HepG2 (cell line): ENCODE results near the gene TMEM223. TPM values are rescaled to one million over a fixed set of nuclear protein-coding genes. Genes with fewer than 3 reads are reported as not detected.

Source experiments
- ARNT ChIP-seq: fragments of 450-650 bp; IDR thresholded peaks from 2 replicates; pipeline ENCODE4 v1.6.1; 2017
- EHMT2 ChIP-seq: fragments of 200-600 bp; sonication (generic); IDR thresholded peaks from 2 replicates; pipeline ENCODE4 v1.7.0; 2017; ENCODE audit warnings: antibody characterized with exemption, low read depth, low read length, borderline replicate concordance
- ELF3 ChIP-seq: IDR thresholded peaks from 2 replicates; pipeline ENCODE4 v1.6.1; 2016; ENCODE audit warnings: missing genetic modification reagents, missing compliant biosample characterization
- FIP1L1 ChIP-seq: fragments of 200-400 bp; formaldehyde crosslinking; IDR thresholded peaks from 2 replicates; pipeline ENCODE4 v1.6.1; 2018; ENCODE audit warnings: low read depth, mild to moderate bottlenecking, low read length, moderate library complexity, borderline replicate concordance; ENCODE audit not compliant: insufficient read depth
- HCFC1 ChIP-seq: fragments of 150-350 bp; IDR thresholded peaks from 2 replicates; pipeline ENCODE4 v1.6.1; 2014; ENCODE audit warnings: low read depth, low read length
- IKZF1 ChIP-seq: fragments of 450-650 bp; IDR thresholded peaks from 2 replicates; pipeline ENCODE4 v1.7.1; 2016
- KLF9 ChIP-seq: IDR thresholded peaks from 2 replicates; pipeline ENCODE4 v1.6.1; 2016; ENCODE audit warnings: low read depth
- MAZ ChIP-seq, 2 experiments: sonication (generic) in 1 of 2; formaldehyde crosslinking in 1 of 2; IDR thresholded peaks; 2 replicates each; pipeline versions ENCODE4 v1.5.0 to v1.6.1; 2012 to 2020; ENCODE audit warnings: low read depth in 2 of 2, mild to moderate bottlenecking in 2 of 2, borderline replicate concordance in 1 of 2, improper control_type of control experiment in 1 of 2, low read length in 1 of 2, missing genetic modification reagents in 1 of 2, moderate library complexity in 1 of 2
- NFIC ChIP-seq: IDR thresholded peaks from 2 replicates; pipeline ENCODE4 v1.6.1; 2012; ENCODE audit warnings: mild to moderate bottlenecking, low read length, inconsistent platforms
- NFKBIZ ChIP-seq: IDR thresholded peaks from 2 replicates; pipeline ENCODE4 v1.6.1; 2018; ENCODE audit warnings: missing genetic modification reagents, missing compliant biosample characterization
- PAWR ChIP-seq: sonication (generic); formaldehyde crosslinking; IDR thresholded peaks from 2 replicates; pipeline ENCODE4 v1.4.0; 2020; ENCODE audit warnings: missing genetic modification reagents, mild to moderate bottlenecking, borderline replicate concordance
- PBX3 ChIP-seq: sonication (generic); formaldehyde crosslinking; IDR thresholded peaks from 2 replicates; pipeline ENCODE4 v1.8.1; 2023; ENCODE audit warnings: missing genetic modification reagents, inconsistent platforms, borderline replicate concordance
- RARG ChIP-seq: sonication (generic); formaldehyde crosslinking; IDR thresholded peaks from 2 replicates; pipeline ENCODE4 v1.4.0; 2020; ENCODE audit warnings: low read depth, mild to moderate bottlenecking, missing genetic modification reagents
- RELA ChIP-seq: sonication (generic); formaldehyde crosslinking; IDR thresholded peaks from 2 replicates; pipeline ENCODE4 v1.4.0; 2020; ENCODE audit warnings: missing genetic modification reagents
- RORA ChIP-seq: sonication (generic); formaldehyde crosslinking; IDR thresholded peaks from 2 replicates; pipeline ENCODE4 v1.5.0; 2020; ENCODE audit warnings: mild to moderate bottlenecking, missing genetic modification reagents, moderate library complexity
- ZKSCAN5 ChIP-seq: sonication (generic); formaldehyde crosslinking; IDR thresholded peaks from 2 replicates; pipeline ENCODE4 v1.5.1; 2020; ENCODE audit warnings: mild to moderate bottlenecking, missing genetic modification reagents
- ZNF292 ChIP-seq: sonication (generic); formaldehyde crosslinking; IDR thresholded peaks from 2 replicates; pipeline ENCODE4 v1.8.1; 2022; ENCODE audit warnings: mild to moderate bottlenecking, low read depth, missing genetic modification reagents, borderline replicate concordance
- ZNF496 ChIP-seq: sonication (generic); formaldehyde crosslinking; IDR thresholded peaks from 2 replicates; pipeline ENCODE4 v1.8.1; 2023; ENCODE audit warnings: mild to moderate bottlenecking, moderate library complexity, missing genetic modification reagents; ENCODE audit not compliant: insufficient replicate concordance
- ZNF549 ChIP-seq: sonication (generic); formaldehyde crosslinking; IDR thresholded peaks from 2 replicates; pipeline ENCODE4 v1.5.0; 2020; ENCODE audit warnings: missing genetic modification reagents
- polyA plus RNA-seq, 8 experiments: library from polyadenylated mRNA; depleted of rRNA in 3 of 8; stranded (reverse) in 7 of 8; unstranded in 1 of 8; fragments of >200 nt; fragmentation: Illumina TruSeq in 4 of 8; extraction: Trizol in 4 of 8; gene quantifications; 2 replicates each; pipeline versions ENCODE4 v1.2.1 to v1.2.3, GENCODE V29; 2011 to 2016; ENCODE audit warnings: low read depth in 4 of 8, missing spikeins in 1 of 8, mixed read lengths in 1 of 8; ENCODE audit not compliant: insufficient read depth in 1 of 8
- total RNA-seq, 5 experiments: library from RNA; depleted of rRNA; stranded (reverse); fragments of >200 nt; fragmentation: Illumina TruSeq; extraction: Trizol; gene quantifications; 2 replicates each; pipeline ENCODE4 v1.2.3, GENCODE V29; 2016; ENCODE audit warnings: low read depth in 1 of 5
- TF ChIP-seq, protein P1 (sequence below): sonication (generic); formaldehyde crosslinking; IDR thresholded peaks from 2 replicates; pipeline ENCODE4 v1.4.0; 2020; ENCODE audit warnings: mild to moderate bottlenecking, missing genetic modification reagents, borderline replicate concordance
- TF ChIP-seq, protein P2 (sequence below): sonication (generic); formaldehyde crosslinking; IDR thresholded peaks from 2 replicates; pipeline ENCODE4 v1.4.0; 2020; ENCODE audit warnings: mild to moderate bottlenecking, low read depth, missing genetic modification reagents
- TF ChIP-seq, protein P3 (sequence below): IDR thresholded peaks from 2 replicates; pipeline ENCODE4 v1.6.1; 2018; ENCODE audit warnings: missing genetic modification reagents

Gene TMEM223
- total and polyA plus RNA-seq, 2 of the 13 experiments (the other 11 are each of a cell fraction or from before 2014, with no cell fraction given): 19.5 to 24.9 TPM

- TF ChIP-seq, protein P1, sequence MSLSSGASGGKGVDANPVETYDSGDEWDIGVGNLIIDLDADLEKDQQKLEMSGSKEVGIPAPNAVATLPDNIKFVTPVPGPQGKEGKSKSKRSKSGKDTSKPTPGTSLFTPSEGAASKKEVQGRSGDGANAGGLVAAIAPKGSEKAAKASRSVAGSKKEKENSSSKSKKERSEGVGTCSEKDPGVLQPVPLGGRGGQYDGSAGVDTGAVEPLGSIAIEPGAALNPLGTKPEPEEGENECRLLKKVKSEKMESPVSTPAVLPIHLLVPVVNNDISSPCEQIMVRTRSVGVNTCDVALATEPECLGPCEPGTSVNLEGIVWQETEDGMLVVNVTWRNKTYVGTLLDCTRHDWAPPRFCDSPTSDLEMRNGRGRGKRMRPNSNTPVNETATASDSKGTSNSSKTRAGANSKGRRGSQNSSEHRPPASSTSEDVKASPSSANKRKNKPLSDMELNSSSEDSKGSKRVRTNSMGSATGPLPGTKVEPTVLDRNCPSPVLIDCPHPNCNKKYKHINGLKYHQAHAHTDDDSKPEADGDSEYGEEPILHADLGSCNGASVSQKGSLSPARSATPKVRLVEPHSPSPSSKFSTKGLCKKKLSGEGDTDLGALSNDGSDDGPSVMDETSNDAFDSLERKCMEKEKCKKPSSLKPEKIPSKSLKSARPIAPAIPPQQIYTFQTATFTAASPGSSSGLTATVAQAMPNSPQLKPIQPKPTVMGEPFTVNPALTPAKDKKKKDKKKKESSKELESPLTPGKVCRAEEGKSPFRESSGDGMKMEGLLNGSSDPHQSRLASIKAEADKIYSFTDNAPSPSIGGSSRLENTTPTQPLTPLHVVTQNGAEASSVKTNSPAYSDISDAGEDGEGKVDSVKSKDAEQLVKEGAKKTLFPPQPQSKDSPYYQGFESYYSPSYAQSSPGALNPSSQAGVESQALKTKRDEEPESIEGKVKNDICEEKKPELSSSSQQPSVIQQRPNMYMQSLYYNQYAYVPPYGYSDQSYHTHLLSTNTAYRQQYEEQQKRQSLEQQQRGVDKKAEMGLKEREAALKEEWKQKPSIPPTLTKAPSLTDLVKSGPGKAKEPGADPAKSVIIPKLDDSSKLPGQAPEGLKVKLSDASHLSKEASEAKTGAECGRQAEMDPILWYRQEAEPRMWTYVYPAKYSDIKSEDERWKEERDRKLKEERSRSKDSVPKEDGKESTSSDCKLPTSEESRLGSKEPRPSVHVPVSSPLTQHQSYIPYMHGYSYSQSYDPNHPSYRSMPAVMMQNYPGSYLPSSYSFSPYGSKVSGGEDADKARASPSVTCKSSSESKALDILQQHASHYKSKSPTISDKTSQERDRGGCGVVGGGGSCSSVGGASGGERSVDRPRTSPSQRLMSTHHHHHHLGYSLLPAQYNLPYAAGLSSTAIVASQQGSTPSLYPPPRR (CRISPR knock-in tag): peak; percentile 74
- TF ChIP-seq, protein P2, sequence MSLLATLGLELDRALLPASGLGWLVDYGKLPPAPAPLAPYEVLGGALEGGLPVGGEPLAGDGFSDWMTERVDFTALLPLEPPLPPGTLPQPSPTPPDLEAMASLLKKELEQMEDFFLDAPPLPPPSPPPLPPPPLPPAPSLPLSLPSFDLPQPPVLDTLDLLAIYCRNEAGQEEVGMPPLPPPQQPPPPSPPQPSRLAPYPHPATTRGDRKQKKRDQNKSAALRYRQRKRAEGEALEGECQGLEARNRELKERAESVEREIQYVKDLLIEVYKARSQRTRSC (CRISPR knock-in tag): no peak
- TF ChIP-seq NFKBIZ (CRISPR knock-in tag): peak; percentile 55; the same call in 1 of the 2 replicates
- TF ChIP-seq ZKSCAN5: no peak
- peak; percentile 66; the same call in 1 of the 2 replicates for TF ChIP-seq ELF3
- no peak for TF ChIP-seq IKZF1
- TF ChIP-seq KLF9: no peak
- TF ChIP-seq EHMT2: no peak
- no peak for TF ChIP-seq RARG (CRISPR knock-in tag)
- no peak for TF ChIP-seq PBX3
- TF ChIP-seq, protein P3, sequence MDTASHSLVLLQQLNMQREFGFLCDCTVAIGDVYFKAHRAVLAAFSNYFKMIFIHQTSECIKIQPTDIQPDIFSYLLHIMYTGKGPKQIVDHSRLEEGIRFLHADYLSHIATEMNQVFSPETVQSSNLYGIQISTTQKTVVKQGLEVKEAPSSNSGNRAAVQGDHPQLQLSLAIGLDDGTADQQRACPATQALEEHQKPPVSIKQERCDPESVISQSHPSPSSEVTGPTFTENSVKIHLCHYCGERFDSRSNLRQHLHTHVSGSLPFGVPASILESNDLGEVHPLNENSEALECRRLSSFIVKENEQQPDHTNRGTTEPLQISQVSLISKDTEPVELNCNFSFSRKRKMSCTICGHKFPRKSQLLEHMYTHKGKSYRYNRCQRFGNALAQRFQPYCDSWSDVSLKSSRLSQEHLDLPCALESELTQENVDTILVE: no peak
- 0 out of 2 replicates have a peak, but pooled peaks have one; percentile 62 for TF ChIP-seq RELA (CRISPR knock-in tag)
- TF ChIP-seq ZNF292 (CRISPR knock-in tag): no peak
- TF ChIP-seq MAZ (IDR thresholded peaks at IDR 0.05; ENCODE audit: borderline replicate concordance, low read depth, low read length): peak; percentile 45; the same call in 1 of the 2 replicates
- peak; percentile 78 for TF ChIP-seq MAZ (CRISPR knock-in tag; IDR thresholded peaks at IDR 0.05; ENCODE audit: low read depth)
- peak; percentile 78 for TF ChIP-seq HCFC1
- TF ChIP-seq NFIC: peak; percentile 32; the same call in 1 of the 2 replicates
- no peak for TF ChIP-seq PAWR (CRISPR knock-in tag)
- TF ChIP-seq ZNF496 (CRISPR knock-in tag): no peak
- TF ChIP-seq FIP1L1: no peak
- TF ChIP-seq RORA (CRISPR knock-in tag): no peak
- TF ChIP-seq ZNF549 (CRISPR knock-in tag): no peak
- no peak for TF ChIP-seq ARNT
These were observed 47.5 kb upstream of the TMEM223 start, which contains the start of gene WDR74 (continued) for GRCh38 chr11:62839050-62839945.
